Thymus (tissue), 11 donors: Measurements from ENCODE around the gene ZSWIM8. TPM values are rescaled to one million over a fixed set of nuclear protein-coding genes. Genes with fewer than 3 reads are reported as not detected.
A peak's percentile ranks its signal among the peaks of the same experiment; 100 is the strongest.

ENCODE experiments used
- DNase-seq, 9 donors: peaks; one replicate each; pipeline ENCODE4 v3.0.0-alpha.2; 2013; ENCODE audit warnings: low spot score in 9 of 9, low read depth in 6 of 9, missing footprints in 1 of 9
- H3K27ac ChIP-seq, 2 donors: one replicate each; pipeline ENCODE4 v1.5.1; 2013; ENCODE audit warnings: control low read depth in 1 of 2, low read depth in 1 of 2, low read length in 1 of 2, mild to moderate bottlenecking in 1 of 2, moderate library complexity in 1 of 2
- H3K27me3 ChIP-seq, 2 donors: one replicate each; pipeline ENCODE4 v1.5.1; 2013; ENCODE audit warnings: low read length in 1 of 2; ENCODE audit not compliant: control insufficient read depth in 2 of 2, insufficient read depth in 1 of 2
- H3K36me3 ChIP-seq, 2 donors: one replicate each; pipeline ENCODE4 v1.5.1; 2013; ENCODE audit warnings: low read length in 1 of 2, mild to moderate bottlenecking in 1 of 2, moderate library complexity in 1 of 2; ENCODE audit not compliant: control insufficient read depth in 2 of 2, insufficient read depth in 2 of 2
- H3K4me1 ChIP-seq, 2 donors: one replicate each; pipeline ENCODE4 v1.5.1; 2013; ENCODE audit warnings: low read length in 2 of 2; ENCODE audit not compliant: control insufficient read depth in 2 of 2, insufficient read depth in 2 of 2
- H3K4me3 ChIP-seq, 2 donors: one replicate each; pipeline ENCODE4 v1.5.1; 2013; ENCODE audit warnings: low read length in 2 of 2, control low read depth in 1 of 2, mild to moderate bottlenecking in 1 of 2
- H3K9me3 ChIP-seq, 2 donors: one replicate each; pipeline ENCODE4 v1.5.1; 2013; ENCODE audit warnings: low read length in 1 of 2, mild to moderate bottlenecking in 1 of 2; ENCODE audit not compliant: control insufficient read depth in 2 of 2, insufficient read depth in 1 of 2
- WGBS: extraction: QIAGEN DNeasy Blood & Tissue Kit; methylation state at CpG from one replicate; pipeline ENCODE4 v1.1.7; 2013; 5-methylcytosine and 5-hydroxymethylcytosine counted together
- polyA plus RNA-seq: library from polyadenylated mRNA; stranded (reverse); fragments of 200-250 nt; gene quantifications from one replicate; pipeline ENCODE4 v1.2.3, GENCODE V29; 2013
- total RNA-seq: library from RNA; stranded (reverse); fragments of 120-200 nt; gene quantifications from one replicate; pipeline ENCODE4 v1.2.4, GENCODE V29; 2013
- donor health status: healthy.

ZSWIM8 gene
- total and polyA plus RNA-seq, 2 donors = 27.1 to 106 TPM

DNA sequence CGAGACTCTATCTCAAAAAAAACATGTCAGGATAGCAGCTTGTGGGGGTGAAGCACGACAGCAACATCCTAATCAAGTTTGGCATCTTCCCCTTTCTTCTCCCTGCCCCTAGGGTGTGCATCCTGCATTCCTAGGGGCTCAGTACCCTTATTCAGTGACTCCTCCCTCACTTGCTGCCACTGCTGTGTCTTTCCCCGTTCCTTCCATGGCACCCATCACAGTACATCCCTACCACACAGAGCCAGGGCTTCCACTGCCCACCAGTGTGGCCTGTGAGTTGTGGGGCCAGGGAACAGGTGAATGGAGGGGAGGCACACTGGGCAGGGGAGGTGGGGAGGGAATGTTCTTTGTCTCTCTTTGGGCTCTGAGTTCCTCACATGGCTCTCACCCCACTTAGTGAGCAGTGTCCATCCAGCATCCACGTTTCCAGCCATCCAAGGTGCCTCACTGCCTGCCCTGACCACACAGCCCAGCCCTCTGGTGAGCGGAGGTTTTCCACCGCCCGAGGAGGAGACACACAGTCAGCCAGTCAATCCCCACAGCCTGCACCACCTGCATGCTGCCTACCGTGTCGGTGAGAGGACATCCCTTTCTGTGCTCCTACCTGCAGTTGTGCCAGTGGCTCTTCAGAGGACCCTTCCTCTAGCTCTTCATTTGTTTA is 14.6 kb downstream of the ZSWIM8 start:
- H3K36me3 ChIP-seq = peaks cover 83 to 97% of the 10 kb centered on the region in 2 donors
- no peak for DNase-seq
- WGBS = 96% methylated on average over 9 of the region's 9 CpGs
- H3K4me1 ChIP-seq = peaks cover 0 to 3% of the 10 kb centered on the region in 2 donors
- no peak overlapping the region for H3K27ac ChIP-seq
- H3K9me3 ChIP-seq = no peaks in the 10 kb centered on the region
- no peaks in the 10 kb centered on the region for H3K27me3 ChIP-seq
- H3K4me3 ChIP-seq = no peak overlapping the region

DNA sequence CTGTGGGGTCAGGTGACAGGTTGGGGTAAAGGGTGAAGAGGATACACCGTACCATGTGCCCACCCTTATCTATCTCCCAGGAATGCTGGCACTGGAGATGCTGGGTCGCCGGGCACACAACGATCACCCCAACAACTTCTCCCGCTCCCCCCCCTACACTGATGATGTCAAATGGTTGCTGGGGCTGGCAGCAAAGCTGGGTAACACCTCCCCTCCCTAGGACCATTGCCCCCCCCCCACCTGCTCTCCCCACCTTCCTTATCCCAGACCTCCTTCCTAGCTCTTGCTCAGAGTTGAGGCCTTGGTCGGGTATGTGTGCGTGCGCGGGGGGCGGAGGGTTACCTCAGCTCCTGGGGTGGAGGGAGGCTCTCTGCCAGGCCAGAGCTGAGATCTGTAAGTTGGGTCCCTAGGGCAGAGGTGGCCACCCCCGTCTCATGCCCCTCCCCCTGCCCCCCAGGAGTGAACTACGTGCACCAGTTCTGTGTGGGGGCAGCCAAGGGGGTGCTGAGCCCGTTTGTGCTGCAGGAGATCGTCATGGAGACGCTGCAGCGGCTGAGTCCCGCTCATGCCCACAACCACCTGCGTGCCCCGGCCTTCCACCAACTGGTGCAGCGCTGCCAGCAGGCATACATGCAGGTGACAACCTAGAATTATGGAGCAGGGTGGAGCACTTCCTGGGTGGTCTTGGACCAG is 15.3 kb downstream of the ZSWIM8 start:
- 95% methylated on average over 20 of the region's 20 CpGs for WGBS
- no peak for DNase-seq
- H3K27ac ChIP-seq = peak overlapping the region in 1 of 2 donors; percentile 36

DNA sequence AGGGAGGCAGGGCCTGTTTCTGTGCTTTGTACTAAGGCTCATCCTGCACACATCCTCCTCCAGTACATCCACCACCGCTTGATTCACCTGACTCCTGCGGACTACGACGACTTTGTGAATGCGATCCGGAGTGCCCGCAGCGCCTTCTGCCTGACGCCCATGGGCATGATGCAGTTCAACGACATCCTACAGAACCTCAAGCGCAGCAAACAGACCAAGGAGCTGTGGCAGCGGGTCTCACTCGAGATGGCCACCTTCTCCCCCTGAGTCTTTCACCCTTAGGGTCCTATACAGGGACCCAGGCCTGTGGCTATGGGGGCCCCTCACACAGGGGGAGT is 15.8 kb downstream of the ZSWIM8 start:
- peaks cover 0 to 3% of the 10 kb centered on the region in 2 donors for H3K4me1 ChIP-seq
- H3K36me3 ChIP-seq = peaks cover 94 to 99% of the 10 kb centered on the region in 2 donors
- H3K9me3 ChIP-seq = no peaks in the 10 kb centered on the region
- no peaks in the 10 kb centered on the region for H3K27me3 ChIP-seq
- no peak for DNase-seq
- 98% methylated on average over 13 of the region's 13 CpGs for WGBS
- H3K4me3 ChIP-seq = no peak overlapping the region
- peak overlapping the region in 1 of 2 donors; percentile 36 for H3K27ac ChIP-seq

More for the DNA sequence above, 15.3 kb downstream of the ZSWIM8 start:
- H3K4me1 ChIP-seq = peaks cover 0 to 3% of the 10 kb centered on the region in 2 donors
- H3K9me3 ChIP-seq = no peaks in the 10 kb centered on the region
- no peak overlapping the region for H3K4me3 ChIP-seq
- no peaks in the 10 kb centered on the region for H3K27me3 ChIP-seq
- peaks cover 89 to 97% of the 10 kb centered on the region in 2 donors for H3K36me3 ChIP-seq

DNA sequence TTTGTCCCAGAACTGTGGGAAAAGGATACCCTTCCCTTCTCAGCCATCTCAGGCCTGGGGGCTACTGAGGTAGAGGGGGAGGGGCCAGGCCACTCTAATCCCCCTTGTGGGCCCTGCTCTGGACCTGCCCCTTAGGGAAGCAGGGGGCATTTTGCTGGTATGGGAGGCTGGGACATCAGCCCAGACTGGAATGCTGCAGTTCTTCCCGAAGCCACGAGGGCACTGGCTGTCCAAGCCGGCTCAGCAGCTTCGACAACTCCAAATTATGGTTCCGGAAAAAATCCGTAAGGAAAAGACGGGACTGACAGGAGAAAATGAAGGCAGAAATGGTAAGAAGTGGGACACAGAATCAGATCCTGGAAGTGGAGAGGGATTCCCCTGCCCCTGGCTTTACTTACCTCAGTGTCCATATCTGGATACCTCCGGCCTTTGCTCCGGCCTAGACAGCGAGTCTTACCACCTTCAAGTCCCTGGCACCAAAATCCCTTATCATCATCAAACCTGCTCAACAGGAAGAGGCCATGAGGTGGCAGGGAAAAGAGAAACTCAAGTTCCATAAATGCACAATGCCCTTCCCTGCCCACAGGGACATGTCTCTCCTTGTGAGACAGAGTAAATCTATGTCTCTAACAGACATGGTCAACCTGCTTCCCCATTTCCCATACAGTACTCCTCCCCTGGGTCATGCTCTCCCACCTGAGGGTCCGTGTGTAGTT is 17.0 kb downstream of the ZSWIM8 start:
- no peaks in the 10 kb centered on the region for H3K9me3 ChIP-seq
- no peak for DNase-seq
- no peaks in the 10 kb centered on the region for H3K27me3 ChIP-seq
- 97% methylated on average over 11 of the region's 11 CpGs for WGBS
- no peak overlapping the region for H3K4me3 ChIP-seq
- H3K4me1 ChIP-seq = peaks cover 8 to 16% of the 10 kb centered on the region in 2 donors
- no peak overlapping the region for H3K27ac ChIP-seq
- H3K36me3 ChIP-seq = peaks cover 95 to 99% of the 10 kb centered on the region in 2 donors

DNA sequence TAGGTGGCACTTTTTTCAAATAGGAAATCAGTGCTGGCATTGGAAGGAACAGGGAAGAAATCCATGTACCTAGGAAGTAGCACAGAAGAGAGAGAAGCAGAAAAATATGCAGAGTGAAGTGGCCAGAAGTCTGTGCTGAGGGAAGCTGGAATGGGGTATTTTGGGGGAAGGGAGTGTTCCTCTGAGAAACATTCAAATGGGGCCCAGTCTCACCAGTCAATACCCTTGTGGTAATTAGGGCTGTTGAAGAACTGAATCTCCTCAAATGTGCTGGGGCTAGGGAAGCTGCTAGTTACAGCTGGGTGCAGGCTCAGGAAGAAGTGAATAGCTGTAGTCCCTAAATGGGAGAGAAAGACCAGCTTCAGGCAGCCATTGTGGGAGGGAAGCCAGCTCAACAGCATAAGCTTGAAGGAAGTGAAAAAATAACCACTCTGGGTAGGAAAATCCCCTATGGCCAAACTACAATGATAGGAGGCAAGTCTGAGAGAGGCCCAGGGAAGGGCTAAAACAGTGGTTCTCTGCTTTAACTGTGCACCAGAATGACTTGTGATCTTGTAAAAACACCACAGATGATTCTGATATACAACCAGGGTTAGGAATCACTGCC is 18.4 kb downstream of the ZSWIM8 start:
- Histone ChIP-seq H3K36me3 (peaks cover 97 to 99% of the 10 kb centered on the region in 2 donors), H3K27me3 (no peaks in the 10 kb centered on the region), H3K27ac (peak overlapping the region in 1 of 2 donors; percentile 37), H3K4me1 (peaks cover 10 to 26% of the 10 kb centered on the region in 2 donors), H3K4me3 (no peak overlapping the region), H3K9me3 (no peaks in the 10 kb centered on the region)
- DNase-seq = no peak

DNA sequence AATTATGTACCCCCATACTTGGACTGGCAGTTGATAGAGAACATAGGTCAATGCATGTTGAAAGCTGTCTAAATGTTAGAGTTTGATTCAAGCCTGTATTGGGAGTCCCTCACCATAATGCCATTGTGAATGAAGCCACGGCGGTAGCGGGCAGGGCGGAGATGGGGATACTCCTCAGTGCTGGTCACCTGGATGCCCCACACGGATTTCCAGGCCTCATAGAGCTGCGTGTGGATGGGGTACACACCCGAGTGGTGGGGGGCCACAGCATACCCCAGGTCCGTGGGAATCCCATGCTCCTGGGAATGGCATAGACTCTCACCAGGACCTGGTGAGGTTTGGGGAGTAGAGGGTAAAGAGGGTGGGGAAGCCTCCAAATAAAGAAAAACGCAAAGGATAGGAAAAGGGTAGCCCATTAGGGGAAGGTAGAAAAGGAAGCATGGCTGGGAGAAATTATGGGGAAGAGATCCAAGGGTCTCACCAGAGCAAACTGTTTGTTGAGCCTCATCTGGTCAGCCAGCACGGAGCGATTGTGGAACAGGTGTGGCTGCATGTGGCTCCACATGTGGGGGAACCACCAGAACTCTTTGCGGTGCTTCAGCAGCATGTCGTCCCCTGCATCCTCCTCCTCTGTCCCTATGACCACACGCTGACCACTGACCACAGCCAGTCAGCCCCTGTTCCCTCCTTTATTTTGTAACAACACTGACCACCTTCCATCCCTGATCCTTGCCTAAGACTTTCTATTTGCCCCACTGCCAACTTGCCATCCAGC is 21.0 kb downstream of the ZSWIM8 start:
- Histone ChIP-seq H3K27me3 (no peaks in the 10 kb centered on the region), H3K27ac (no peak overlapping the region), H3K4me3 (no peak overlapping the region), H3K36me3 (peaks cover 85 to 87% of the 10 kb centered on the region in 2 donors), H3K4me1 (peaks cover 23 to 39% of the 10 kb centered on the region in 2 donors), H3K9me3 (no peaks in the 10 kb centered on the region)
- DNase-seq = no peak
- WGBS = 97% methylated on average over 14 of the region's 14 CpGs

DNA sequence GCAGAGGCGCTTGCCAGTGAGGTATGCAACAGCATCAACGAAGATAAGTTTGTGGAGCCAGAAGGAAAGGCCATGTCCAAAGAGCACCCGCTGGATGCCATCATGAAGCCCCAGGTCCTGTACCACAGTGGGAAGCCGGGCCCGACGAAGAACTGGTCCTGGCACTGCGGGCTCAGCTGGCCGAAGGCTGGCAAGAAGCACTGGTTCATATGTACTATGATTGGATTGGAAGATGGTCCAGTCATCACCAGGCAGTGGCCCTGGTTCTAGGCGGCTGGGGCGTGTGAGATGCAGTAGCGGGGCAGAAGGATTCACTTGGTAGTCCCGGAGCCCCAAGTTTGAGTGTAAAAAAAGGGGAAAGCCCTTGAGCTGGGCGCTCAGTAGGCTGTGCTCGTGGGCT is 22.1 kb downstream of the ZSWIM8 start:
- no peak overlapping the region for H3K27ac ChIP-seq
- no peaks in the 10 kb centered on the region for H3K27me3 ChIP-seq
- H3K9me3 ChIP-seq = no peaks in the 10 kb centered on the region
- no peak overlapping the region for H3K4me3 ChIP-seq
- peaks cover 23 to 42% of the 10 kb centered on the region in 2 donors for H3K4me1 ChIP-seq
- 98% methylated on average over 14 of the region's 14 CpGs for WGBS
- H3K36me3 ChIP-seq = peaks cover 74 to 76% of the 10 kb centered on the region in 2 donors
- DNase-seq = no peak

DNA sequence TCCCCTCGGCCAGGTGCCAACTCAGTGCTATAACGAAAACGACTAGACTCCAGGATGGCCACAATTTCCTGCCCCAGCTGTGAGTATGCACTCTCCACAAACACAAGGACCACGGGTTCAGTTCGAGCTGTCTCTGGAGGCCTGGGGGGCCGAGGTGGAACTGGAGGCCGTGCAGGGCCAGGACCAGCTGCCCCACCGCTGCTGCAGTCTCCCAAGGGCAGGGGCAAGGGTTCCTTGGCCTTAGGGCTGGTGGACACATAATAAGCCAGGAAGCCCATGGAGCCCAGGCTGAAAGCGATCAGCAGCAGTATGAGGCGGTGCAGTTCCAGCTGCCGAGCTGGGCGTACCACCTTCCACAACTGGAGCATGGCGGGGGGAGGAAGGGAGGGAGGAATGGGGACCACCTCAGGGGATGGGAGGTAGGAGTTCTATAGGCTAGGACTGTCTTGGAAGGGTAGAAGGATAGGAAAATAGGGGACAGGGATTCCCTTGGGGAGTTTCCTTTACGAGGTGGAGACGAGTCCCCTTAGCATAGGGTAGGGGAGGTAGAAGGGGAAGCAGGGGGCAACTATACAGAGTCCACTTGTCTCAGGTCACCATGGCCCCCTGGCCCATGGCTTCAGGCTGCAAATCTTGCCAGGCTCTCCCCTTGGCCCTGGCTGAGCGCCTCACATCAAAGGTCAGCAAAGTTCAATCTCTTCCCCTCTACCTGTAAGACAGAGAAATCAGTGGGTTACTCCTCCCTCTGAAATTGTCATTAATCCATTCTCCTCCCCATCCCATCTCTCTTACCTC is 22.8 kb downstream of the ZSWIM8 start:
- Histone ChIP-seq H3K4me1 (peaks cover 23 to 42% of the 10 kb centered on the region in 2 donors), H3K27ac (no peak overlapping the region), H3K27me3 (no peaks in the 10 kb centered on the region), H3K4me3 (no peak overlapping the region), H3K9me3 (no peaks in the 10 kb centered on the region), H3K36me3 (peaks cover 67 to 68% of the 10 kb centered on the region in 2 donors)
- 94% methylated on average over 16 of the region's 16 CpGs for WGBS
- DNase-seq = no peak
